SK-N-SH treated with all-trans-retinoic acid at 6 μM for 48 hours (cell line): ENCODE data around the gene CDK5RAP3.

Source experiments
- ATAC-seq: fragments of 200-7000 bp; cut with Tn5 transposase; 3 replicates; pipeline ENCODE4 v1.9.1; 2020; ENCODE audit warnings: mild to moderate bottlenecking, moderate library complexity
- ARNTL ChIP-seq: fragments of 450-650 bp; formaldehyde crosslinking; IDR thresholded peaks from 2 replicates; pipeline ENCODE4 v1.5.0; 2020; ENCODE audit warnings: low read depth, mild to moderate bottlenecking, moderate library complexity, borderline replicate concordance
- BACH2 ChIP-seq: fragments of 250-450 bp; sonication (Bioruptor Pico); IDR thresholded peaks from 2 replicates; pipeline ENCODE4 v1.9.0; 2021; ENCODE audit warnings: mild to moderate bottlenecking, borderline replicate concordance
- CREB5 ChIP-seq: fragments of 250-450 bp; sonication (Bioruptor Pico); IDR thresholded peaks from 2 replicates; pipeline ENCODE4 v1.5.1; 2020; ENCODE audit warnings: low read depth, mild to moderate bottlenecking, moderate library complexity
- CSDC2 ChIP-seq: fragments of 250-450 bp; sonication (Bioruptor Pico); IDR thresholded peaks from 2 replicates; pipeline ENCODE4 v1.5.0; 2020; ENCODE audit warnings: mild to moderate bottlenecking, moderate library complexity
- CSRNP3 ChIP-seq: fragments of 250-450 bp; sonication (Bioruptor Pico); IDR thresholded peaks from 2 replicates; pipeline ENCODE4 v1.5.1; 2021; ENCODE audit warnings: mild to moderate bottlenecking, moderate library complexity
- ESRRG ChIP-seq: fragments of 250-450 bp; sonication (Bioruptor Pico); IDR thresholded peaks from 2 replicates; pipeline ENCODE4 v1.6.1; 2021; ENCODE audit warnings: mild to moderate bottlenecking
- GLIS3 ChIP-seq: fragments of 250-450 bp; sonication (Bioruptor Pico); IDR thresholded peaks from 2 replicates; pipeline ENCODE4 v1.5.0; 2020; ENCODE audit warnings: mild to moderate bottlenecking, moderate library complexity
- ISL1 ChIP-seq: fragments of 250-450 bp; sonication (Bioruptor Pico); IDR thresholded peaks from 2 replicates; pipeline ENCODE4 v2.1.2; 2022; ENCODE audit warnings: mild to moderate bottlenecking, moderate library complexity
- OSR1 ChIP-seq: fragments of 250-450 bp; sonication (Bioruptor Pico); IDR thresholded peaks from 2 replicates; pipeline ENCODE4 v1.8.0; 2022; ENCODE audit warnings: moderate library complexity, mild to moderate bottlenecking, inconsistent platforms
- PATZ1 ChIP-seq: fragments of 250-450 bp; sonication (Bioruptor Pico); IDR thresholded peaks from 2 replicates; pipeline ENCODE4 v1.8.0; 2020; ENCODE audit warnings: mild to moderate bottlenecking, moderate library complexity, borderline replicate concordance
- PPARA ChIP-seq: fragments of 250-450 bp; sonication (Bioruptor Pico); IDR thresholded peaks from 2 replicates; pipeline ENCODE4 v1.5.0; 2020; ENCODE audit warnings: mild to moderate bottlenecking, borderline replicate concordance
- RARB ChIP-seq: fragments of 250-450 bp; sonication (Bioruptor Pico); IDR thresholded peaks from 2 replicates; pipeline ENCODE4 v1.8.0; 2021; ENCODE audit warnings: mild to moderate bottlenecking, moderate library complexity
- SNAI2 ChIP-seq: fragments of 250-450 bp; sonication (Bioruptor Pico); IDR thresholded peaks from 2 replicates; pipeline ENCODE4 v1.5.0; 2020; ENCODE audit warnings: mild to moderate bottlenecking, moderate library complexity
- TCF4 ChIP-seq: fragments of 250-450 bp; sonication (Bioruptor Pico); IDR thresholded peaks from 2 replicates; pipeline ENCODE4 v1.8.0; 2021; ENCODE audit warnings: mild to moderate bottlenecking, moderate library complexity, borderline replicate concordance
- TOX ChIP-seq: fragments of 250-450 bp; sonication (Bioruptor Pico); IDR thresholded peaks from 2 replicates; pipeline ENCODE4 v1.8.0; 2021; ENCODE audit warnings: mild to moderate bottlenecking, moderate library complexity, borderline replicate concordance
- TSHZ2 ChIP-seq: fragments of 250-450 bp; sonication (Bioruptor Pico); IDR thresholded peaks from 2 replicates; pipeline ENCODE4 v1.5.0; 2020; ENCODE audit warnings: mild to moderate bottlenecking, moderate library complexity
- ZC3H10 ChIP-seq: fragments of 250-450 bp; sonication (Bioruptor Pico); IDR thresholded peaks from 2 replicates; pipeline ENCODE4 v1.5.1; 2021; ENCODE audit warnings: mild to moderate bottlenecking, moderate library complexity
- ZFP3 ChIP-seq: fragments of 250-450 bp; sonication (Bioruptor Pico); IDR thresholded peaks from 2 replicates; pipeline ENCODE4 v1.5.0; 2020; ENCODE audit warnings: mild to moderate bottlenecking, moderate library complexity
- ZFP30 ChIP-seq: fragments of 450-650 bp; formaldehyde crosslinking; IDR thresholded peaks from 2 replicates; pipeline ENCODE4 v1.5.0; 2022; ENCODE audit warnings: mild to moderate bottlenecking, moderate library complexity
- ZNF70 ChIP-seq: fragments of 450-650 bp; formaldehyde crosslinking; IDR thresholded peaks from 2 replicates; pipeline ENCODE4 v1.5.0; 2020; ENCODE audit warnings: mild to moderate bottlenecking, moderate library complexity
- ZNF8 ChIP-seq: fragments of 450-650 bp; formaldehyde crosslinking; IDR thresholded peaks from 2 replicates; pipeline ENCODE4 v1.5.0; 2020; ENCODE audit warnings: mild to moderate bottlenecking, moderate library complexity
- TF ChIP-seq, protein P1 (sequence below): fragments of 250-450 bp; sonication (Bioruptor Pico); IDR thresholded peaks from 2 replicates; pipeline ENCODE4 v1.8.0; 2021; ENCODE audit warnings: low read depth, mild to moderate bottlenecking, moderate library complexity, borderline replicate concordance

CDK5RAP3 gene

GRCh38 chr17:48021934-48022333 is 51.0 kb downstream of the CDK5RAP3 start:
- TF ChIP-seq ISL1 (CRISPR knock-in tag) (no peak), ZC3H10 (CRISPR knock-in tag) (no peak), GLIS3 (CRISPR knock-in tag) (no peak), PPARA (CRISPR knock-in tag) (no peak), ZFP30 (CRISPR knock-in tag) (no peak), OSR1 (CRISPR knock-in tag) (no peak), RARB (CRISPR knock-in tag) (no peak), SNAI2 (CRISPR knock-in tag) (no peak), TCF4 (CRISPR knock-in tag) (no peak), ESRRG (no peak), ZNF70 (CRISPR knock-in tag) (no peak), CREB5 (CRISPR knock-in tag) (no peak), ZFP3 (CRISPR knock-in tag) (no peak), TOX (no peak)
- TF ChIP-seq, protein P1, sequence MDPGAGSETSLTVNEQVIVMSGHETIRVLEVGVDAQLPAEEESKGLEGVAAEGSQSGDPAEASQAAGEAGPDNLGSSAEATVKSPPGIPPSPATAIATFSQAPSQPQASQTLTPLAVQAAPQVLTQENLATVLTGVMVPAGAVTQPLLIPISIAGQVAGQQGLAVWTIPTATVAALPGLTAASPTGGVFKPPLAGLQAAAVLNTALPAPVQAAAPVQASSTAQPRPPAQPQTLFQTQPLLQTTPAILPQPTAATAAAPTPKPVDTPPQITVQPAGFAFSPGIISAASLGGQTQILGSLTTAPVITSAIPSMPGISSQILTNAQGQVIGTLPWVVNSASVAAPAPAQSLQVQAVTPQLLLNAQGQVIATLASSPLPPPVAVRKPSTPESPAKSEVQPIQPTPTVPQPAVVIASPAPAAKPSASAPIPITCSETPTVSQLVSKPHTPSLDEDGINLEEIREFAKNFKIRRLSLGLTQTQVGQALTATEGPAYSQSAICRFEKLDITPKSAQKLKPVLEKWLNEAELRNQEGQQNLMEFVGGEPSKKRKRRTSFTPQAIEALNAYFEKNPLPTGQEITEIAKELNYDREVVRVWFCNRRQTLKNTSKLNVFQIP (CRISPR knock-in tag), result no peak
- ATAC-seq, result no peak

GRCh38 chr17:48022901-48023300 is 52.0 kb downstream of the CDK5RAP3 start:
- ATAC-seq, result no peak
- no peak for TF ChIP-seq TOX
- TF ChIP-seq ZNF8 (CRISPR knock-in tag), result no peak
- TF ChIP-seq CSRNP3 (CRISPR knock-in tag), result no peak
- no peak for TF ChIP-seq GLIS3 (CRISPR knock-in tag)
- no peak for TF ChIP-seq TCF4 (CRISPR knock-in tag)
- TF ChIP-seq PATZ1 (CRISPR knock-in tag), result no peak
- TF ChIP-seq ZFP30 (CRISPR knock-in tag), result no peak
- TF ChIP-seq TSHZ2 (CRISPR knock-in tag), result no peak
- TF ChIP-seq, protein P1 (CRISPR knock-in tag), result no peak
- TF ChIP-seq ARNTL (CRISPR knock-in tag), result no peak
- no peak for TF ChIP-seq CSDC2 (CRISPR knock-in tag)
- no peak for TF ChIP-seq BACH2 (CRISPR knock-in tag)
